ENCODE data around the gene ARIH2. TPM values are rescaled to one million over a fixed set of nuclear protein-coding genes. Genes with fewer than 3 reads are reported as not detected.

The ARIH2 gene
- total and polyA plus RNA-seq, 2 of the 4 experiments (the other 2 are of a cell fraction) = 62.3 to 93.7 TPM

GRCh38 chr3:48896936-48897335 is 21.7 kb upstream of the ARIH2 start:
- CTCF ChIA-PET = interaction anchor here (0.7 kb wide), 1 partner anchor 366 kb away, joined by 3 read pairs; no protein-coding TSS in a partner anchor

More at GRCh38 chr3:48896936-48897335, 21.7 kb upstream of the ARIH2 start:
- H3K36me3 ChIP-seq (ENCODE audit: control insufficient read depth, insufficient read depth, low read length) = peaks cover under 1% of the 10 kb centered on the region; the same call in 1 of the 2 replicates
- no peak overlapping the region for H4K5ac ChIP-seq (ENCODE audit: low read depth, low read length)
- ATAC-seq (ENCODE audit: low read depth) = no peak
- intact Hi-C loops (cut with micrococcal nuclease) = no loop called here
- TF ChIP-seq MAFK (IDR thresholded peaks at IDR 0.05; ENCODE audit: low read depth, low read length) = peak; percentile 90
- no peak for TF ChIP-seq SMC3 (IDR thresholded peaks at IDR 0.05; ENCODE audit: low read depth, low read length)
- no peak for TF ChIP-seq NFE2L2 (IDR thresholded peaks at IDR 0.05; ENCODE audit: low read depth, low read length)
- no peak for TF ChIP-seq RAD21 (IDR thresholded peaks at IDR 0.05; ENCODE audit: low read length)
- peaks cover 6% of the 10 kb centered on the region for H3K9me1 ChIP-seq (ENCODE audit: insufficient read depth, low read length)
- WGBS, 2 experiments (ENCODE audit: extremely low coverage in 2 of 2, insufficient read length in 1 of 2) = 90% methylated on average over 2 of the region's 2 CpGs; no CpG with 5 or more reads in 1 of the 2 experiments
- no peak overlapping the region for H3K4me3 ChIP-seq (ENCODE audit: insufficient read depth, low read depth, low read length)
- H3K23ac ChIP-seq (ENCODE audit: low read depth, low read length) = no peak overlapping the region
- H2AK9ac ChIP-seq (replicated peaks; ENCODE audit: low read depth, low read length, poor library complexity) = no peak overlapping the region
- no peak overlapping the region for H2BK120ac ChIP-seq (ENCODE audit: low read depth, low read length)
- H3K4me2 ChIP-seq (ENCODE audit: low read depth, low read length) = no peak overlapping the region
- no peak overlapping the region for H3K27ac ChIP-seq (ENCODE audit: insufficient read depth, low read length)
- no peaks in the 10 kb centered on the region for H3K9me3 ChIP-seq (ENCODE audit: control insufficient read depth, insufficient read depth, low read length)
- H3K18ac ChIP-seq (ENCODE audit: low read depth, low read length) = no peak overlapping the region
- H3K14ac ChIP-seq (replicated peaks; ENCODE audit: low read depth, low read length) = no peak overlapping the region
- no peak overlapping the region for H2AK5ac ChIP-seq (ENCODE audit: low read depth, low read length)
- H3K27me3 ChIP-seq (ENCODE audit: control insufficient read depth, insufficient read depth, low read length) = no peaks in the 10 kb centered on the region
- no peak overlapping the region for H3K9ac ChIP-seq (ENCODE audit: low read depth, low read length)
- H3K4ac ChIP-seq (ENCODE audit: low read depth, low read length) = no peak overlapping the region; the same call in 1 of the 2 replicates
- no peak overlapping the region; the same call in 1 of the 2 replicates for H3K56ac ChIP-seq (ENCODE audit: extremely low read depth, insufficient read depth, low read length)
- H2AFZ ChIP-seq (replicated peaks; ENCODE audit: low read length, poor library complexity) = no peak overlapping the region
- dilution Hi-C loops (cut with HindIII; ENCODE audit: low sequenced_read_pairs, unreplicated experiment) = no loop called here
- no peak overlapping the region for H4K8ac ChIP-seq (ENCODE audit: low read depth in 2 of 2, low read length in 2 of 2)
- H3K4me1 ChIP-seq (ENCODE audit: control insufficient read depth, insufficient read depth, low read length) = peaks cover 4% of the 10 kb centered on the region
- in situ Hi-C loops (cut with MboI; ENCODE audit: low sequenced_read_pairs) = no loop called here
- DNase-seq = no peak
- peaks cover 16 to 20% of the 10 kb centered on the region in 2 experiments for H3K79me1 ChIP-seq (ENCODE audit: low read depth in 1 of 2, low read length in 2 of 2)
- H2BK5ac ChIP-seq (ENCODE audit: low read depth, low read length, poor library complexity, severe bottlenecking) = no peak overlapping the region
- H4K20me1 ChIP-seq (ENCODE audit: insufficient read depth, low read length) = no peaks in the 10 kb centered on the region
- H4K91ac ChIP-seq (ENCODE audit: insufficient read depth, low read depth, low read length) = no peak overlapping the region
- no peak overlapping the region for H2BK20ac ChIP-seq (ENCODE audit: low read depth, low read length)
- H2BK15ac ChIP-seq (ENCODE audit: low read depth, low read length) = no peak overlapping the region
- POLR2A ChIA-PET (ENCODE audit: unreplicated experiment) = no interaction called here
- no TSS peak for BruUV-seq (replicated peaks)

All from IMR-90 (cell line).